Parathyroid adenoma (tissue), 2 donors: ENCODE data around the gene FASTKD2.

Source experiments
- H2AFZ ChIP-seq: fragments of 300-600 bp; sonication (generic); one replicate; pipeline ENCODE4 v1.7.0; 2017; ENCODE audit warnings: antibody characterized with exemption, mild to moderate bottlenecking
- H3K27ac ChIP-seq: fragments of 300-600 bp; sonication (generic); one replicate; pipeline ENCODE4 v1.7.0; 2017
- H3K27me3 ChIP-seq: fragments of 300-600 bp; sonication (generic); one replicate; pipeline ENCODE4 v1.7.0; 2017; ENCODE audit warnings: low read length; ENCODE audit not compliant: control insufficient read depth, insufficient read depth
- H3K36me3 ChIP-seq: fragments of 300-600 bp; sonication (generic); one replicate; pipeline ENCODE4 v1.7.0; 2017; ENCODE audit warnings: low read length; ENCODE audit not compliant: control insufficient read depth, insufficient read depth
- H3K4me1 ChIP-seq: fragments of 300-600 bp; sonication (generic); one replicate; pipeline ENCODE4 v1.7.0; 2017; ENCODE audit warnings: control low read depth
- H3K4me2 ChIP-seq: fragments of 300-600 bp; sonication (generic); one replicate; pipeline ENCODE4 v1.7.0; 2017; ENCODE audit warnings: low read length
- H3K4me3 ChIP-seq: fragments of 300-600 bp; sonication (generic); one replicate; pipeline ENCODE4 v1.7.0; 2017; ENCODE audit warnings: low read depth, low read length
- H3K79me2 ChIP-seq: fragments of 300-600 bp; sonication (generic); one replicate; pipeline ENCODE4 v1.7.0; 2017; ENCODE audit warnings: control low read depth
- H3K9ac ChIP-seq: fragments of 300-600 bp; sonication (generic); one replicate; pipeline ENCODE4 v1.7.0; 2017; ENCODE audit warnings: mild to moderate bottlenecking
- H3K9me3 ChIP-seq: fragments of 300-600 bp; sonication (generic); one replicate; pipeline ENCODE4 v1.7.0; 2017; ENCODE audit warnings: low read length; ENCODE audit not compliant: control insufficient read depth
- TF ChIP-seq, protein P1 (sequence below): fragments of 300-600 bp; sonication (generic); IDR thresholded peaks from one replicate; pipeline ENCODE4 v1.7.0; 2017; ENCODE audit warnings: antibody characterized with exemption, mild to moderate bottlenecking
- donor health status: primary hyperparathyroidism.

Gene FASTKD2

DNA sequence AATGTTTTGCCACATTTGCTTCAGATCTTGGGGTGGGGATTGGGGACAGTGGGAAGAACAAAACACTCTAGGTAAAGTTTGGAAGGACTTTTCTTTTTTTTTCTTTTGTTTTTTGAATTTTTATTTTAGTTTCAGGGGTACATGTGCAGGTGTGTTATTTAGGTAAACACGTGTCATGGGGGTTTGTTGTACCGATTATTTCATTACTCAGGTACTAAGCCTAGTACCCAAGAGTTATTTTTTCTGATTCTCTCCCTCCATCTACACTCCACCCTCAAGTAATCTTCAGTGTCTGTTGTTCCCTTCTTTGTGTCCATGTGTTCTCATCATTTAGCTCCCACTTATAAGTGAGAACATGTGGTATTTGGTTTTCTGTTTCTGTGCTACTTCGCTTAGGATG, 73.3 kb downstream of the FASTKD2 start:
- Histone ChIP-seq H3K36me3 (no peaks in the 10 kb centered on the region), H3K4me1 (no peaks in the 10 kb centered on the region), H3K27ac (no peak overlapping the region), H3K9me3 (no peaks in the 10 kb centered on the region), H2AFZ (no peak overlapping the region), H3K4me2 (no peak overlapping the region), H3K9ac (no peak overlapping the region), H3K79me2 (no peaks in the 10 kb centered on the region), H3K27me3 (no peaks in the 10 kb centered on the region), H3K4me3 (no peak overlapping the region)
- TF ChIP-seq, protein P1, sequence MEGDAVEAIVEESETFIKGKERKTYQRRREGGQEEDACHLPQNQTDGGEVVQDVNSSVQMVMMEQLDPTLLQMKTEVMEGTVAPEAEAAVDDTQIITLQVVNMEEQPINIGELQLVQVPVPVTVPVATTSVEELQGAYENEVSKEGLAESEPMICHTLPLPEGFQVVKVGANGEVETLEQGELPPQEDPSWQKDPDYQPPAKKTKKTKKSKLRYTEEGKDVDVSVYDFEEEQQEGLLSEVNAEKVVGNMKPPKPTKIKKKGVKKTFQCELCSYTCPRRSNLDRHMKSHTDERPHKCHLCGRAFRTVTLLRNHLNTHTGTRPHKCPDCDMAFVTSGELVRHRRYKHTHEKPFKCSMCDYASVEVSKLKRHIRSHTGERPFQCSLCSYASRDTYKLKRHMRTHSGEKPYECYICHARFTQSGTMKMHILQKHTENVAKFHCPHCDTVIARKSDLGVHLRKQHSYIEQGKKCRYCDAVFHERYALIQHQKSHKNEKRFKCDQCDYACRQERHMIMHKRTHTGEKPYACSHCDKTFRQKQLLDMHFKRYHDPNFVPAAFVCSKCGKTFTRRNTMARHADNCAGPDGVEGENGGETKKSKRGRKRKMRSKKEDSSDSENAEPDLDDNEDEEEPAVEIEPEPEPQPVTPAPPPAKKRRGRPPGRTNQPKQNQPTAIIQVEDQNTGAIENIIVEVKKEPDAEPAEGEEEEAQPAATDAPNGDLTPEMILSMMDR: no peak

DNA sequence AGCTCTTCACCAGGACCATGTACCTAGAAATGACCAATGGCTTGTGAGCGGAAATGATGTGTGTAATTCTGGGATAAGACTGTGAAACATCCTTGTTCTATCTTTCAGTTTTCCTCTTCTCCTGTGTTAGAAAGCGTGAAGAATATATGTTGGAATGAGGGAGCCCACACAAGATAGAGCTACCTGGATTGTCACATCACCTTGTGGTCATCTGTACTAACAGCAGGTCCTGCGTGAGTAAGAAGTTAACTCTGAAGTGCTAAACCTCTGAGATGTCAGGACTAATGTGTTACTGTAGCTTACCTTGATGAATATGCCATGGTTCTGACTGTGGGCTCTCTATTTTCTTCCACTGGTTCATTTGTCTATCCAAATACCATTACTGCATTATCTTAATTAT, 75.6 kb downstream of the FASTKD2 start:
- Histone ChIP-seq H3K9ac (no peak overlapping the region), H3K27me3 (no peaks in the 10 kb centered on the region), H2AFZ (no peak overlapping the region), H3K9me3 (no peaks in the 10 kb centered on the region), H3K36me3 (no peaks in the 10 kb centered on the region), H3K4me1 (no peaks in the 10 kb centered on the region), H3K4me2 (no peak overlapping the region), H3K79me2 (no peaks in the 10 kb centered on the region), H3K27ac (no peak overlapping the region), H3K4me3 (no peak overlapping the region)
- TF ChIP-seq, protein P1: no peak
